Keratinocyte (primary cell): ENCODE data around the gene GGA1. TPM values are rescaled to one million over a fixed set of nuclear protein-coding genes. Genes with fewer than 3 reads are reported as not detected.

Experiments
- DNase-seq: peaks from one replicate; pipeline ENCODE4 v3.0.0-alpha.2; 2011; ENCODE audit warnings: low read depth, missing footprints, low spot score
- FAIRE-seq: peaks from 2 replicates; lab custom pipeline; 2011; peaks lifted over from hg19 to GRCh38; lab: Jason Lieb, UNC
- H2AFZ ChIP-seq: 2 replicates; pipeline ENCODE4 v1.6.0; 2012; ENCODE audit warnings: low read length, control low read depth, inconsistent platforms; ENCODE audit not compliant: control insufficient read depth
- H3K27ac ChIP-seq: 2 replicates; pipeline ENCODE4 v1.5.1; 2011; ENCODE audit warnings: low read length; ENCODE audit not compliant: control insufficient read depth, insufficient read depth
- H3K27me3 ChIP-seq: 3 replicates; pipeline ENCODE4 v1.6.0; 2011; ENCODE audit warnings: low read length; ENCODE audit not compliant: control insufficient read depth, insufficient read depth; ENCODE audit errors: extremely low read depth
- H3K36me3 ChIP-seq, 2 experiments: 2 replicates in 1 of 2; 3 replicates in 1 of 2; pipeline ENCODE4 v1.5.1; 2011; ENCODE audit warnings: low read length in 2 of 2, mild to moderate bottlenecking in 1 of 2; ENCODE audit not compliant: control insufficient read depth in 2 of 2, insufficient read depth in 2 of 2; ENCODE audit errors: extremely low read depth in 1 of 2
- H3K4me1 ChIP-seq: 3 replicates; pipeline ENCODE4 v1.5.1; 2011; ENCODE audit warnings: low read length; ENCODE audit not compliant: control insufficient read depth, insufficient read depth; ENCODE audit errors: extremely low read depth
- H3K4me2 ChIP-seq: 3 replicates; pipeline ENCODE4 v1.6.0; 2011; ENCODE audit warnings: low read depth, low read length; ENCODE audit not compliant: control insufficient read depth, insufficient read depth; ENCODE audit errors: extremely low read depth
- H3K4me3 ChIP-seq, 3 experiments: fragments of 200-600 bp in 1 of 3; sonication (generic) in 1 of 3; 2 replicates in 2 of 3; 3 replicates in 1 of 3; pipeline ENCODE4 v1.5.1; 2011 to 2016; ENCODE audit warnings: low read length in 3 of 3, mild to moderate bottlenecking in 3 of 3, control low read depth in 2 of 3, inconsistent platforms in 1 of 3, low read depth in 1 of 3, mixed read lengths in 1 of 3, mixed run types in 1 of 3, moderate library complexity in 1 of 3; ENCODE audit not compliant: control insufficient read depth in 2 of 3, insufficient read depth in 2 of 3; ENCODE audit errors: extremely low read depth in 1 of 3
- H3K79me2 ChIP-seq: 2 replicates; pipeline ENCODE4 v1.6.0; 2012; ENCODE audit warnings: low read length; ENCODE audit not compliant: control insufficient read depth, insufficient read depth
- H3K9ac ChIP-seq: 3 replicates; pipeline ENCODE4 v1.6.0; 2011; ENCODE audit warnings: low read length; ENCODE audit not compliant: control insufficient read depth, insufficient read depth; ENCODE audit errors: extremely low read depth
- H3K9me1 ChIP-seq: 3 replicates; pipeline ENCODE4 v1.6.0; 2011; ENCODE audit warnings: low read length; ENCODE audit not compliant: control insufficient read depth, insufficient read depth; ENCODE audit errors: extremely low read depth
- H3K9me3 ChIP-seq: 2 replicates; pipeline ENCODE4 v1.5.1; 2012; ENCODE audit warnings: low read depth, low read length; ENCODE audit not compliant: control insufficient read depth
- H4K20me1 ChIP-seq: 3 replicates; pipeline ENCODE4 v1.6.0; 2011; ENCODE audit warnings: low read length; ENCODE audit not compliant: control insufficient read depth, insufficient read depth; ENCODE audit errors: extremely low read depth
- EZH2 ChIP-seq: IDR thresholded peaks from one replicate; pipeline ENCODE4 v1.6.1; 2012; ENCODE audit warnings: inconsistent platforms, mild to moderate bottlenecking, low read length, moderate library complexity
- dilution Hi-C: fragments of 300-500 bp; cut with MboI; formaldehyde crosslinking; loops from one replicate; pipeline ENCODE4 v1.7.0; 2020; ENCODE audit warnings: low sequenced_read_pairs; ENCODE audit not compliant: extremely low pct_ligation_motif_present
- polyA plus RNA-seq, 5 experiments: library from polyadenylated mRNA; depleted of rRNA in 3 of 5; stranded (reverse) in 3 of 5; stranded (forward) in 1 of 5; unstranded in 1 of 5; fragments of >200 nt; gene quantifications; 1 replicate in 1 of 5; 2 replicates in 3 of 5; 3 replicates in 1 of 5; pipeline versions ENCODE4 v1.2.1 to v1.2.3, GENCODE V29; 2011 to 2012; ENCODE audit warnings: missing spikeins in 2 of 5, low read depth in 1 of 5, low replicate concordance in 1 of 5
- TF ChIP-seq, protein P1 (sequence below), 3 experiments: IDR thresholded peaks in 1 of 3; conservative IDR thresholded peaks in 1 of 3; optimal IDR thresholded peaks in 1 of 3; 2 replicates in 2 of 3; 3 replicates in 1 of 3; pipeline versions ENCODE3 to v1.5.1; 2011; ENCODE audit warnings: low read length in 3 of 3, mild to moderate bottlenecking in 3 of 3, moderate library complexity in 2 of 3, control low read depth in 1 of 3, inconsistent platforms in 1 of 3; ENCODE audit not compliant: insufficient read depth in 2 of 3; ENCODE audit errors: extremely low read depth in 1 of 3

Gene GGA1
- polyA plus RNA-seq, 1 donor (not counting 4 experiments of a cell fraction or from before 2014, with no cell fraction given): 29.2 TPM

DNA sequence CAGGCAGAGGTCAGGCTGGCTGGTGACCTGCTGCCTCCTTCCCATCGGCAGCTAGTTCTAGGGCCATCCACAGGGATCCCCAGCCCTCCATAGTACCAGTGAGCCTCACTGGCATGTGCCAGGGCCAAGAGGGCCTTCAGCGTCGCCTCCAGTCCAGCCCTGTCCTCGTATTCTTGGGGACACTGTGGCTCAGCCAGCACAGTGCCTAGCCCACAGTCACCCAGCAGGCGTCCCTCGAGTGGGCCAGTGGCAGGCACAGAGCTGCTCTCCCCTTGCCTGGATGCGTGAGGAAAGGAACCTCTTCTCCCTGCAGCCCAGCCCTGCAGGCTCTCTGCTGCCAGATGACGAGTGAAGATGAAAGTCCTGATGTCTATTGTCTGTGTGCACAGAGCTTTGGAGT lies 20.2 kb downstream of the GGA1 start:
- Histone ChIP-seq H2AFZ (no peak overlapping the region), H3K4me3 (no peak overlapping the region), H3K9me1 (no peaks in the 10 kb centered on the region), H3K4me2 (no peak overlapping the region), H3K27ac (no peak overlapping the region), H3K36me3 (peaks cover 25 to 29% of the 10 kb centered on the region in 2 experiments), H3K9me3 (no peaks in the 10 kb centered on the region), H3K9ac (no peak overlapping the region), H3K4me1 (peaks cover 8% of the 10 kb centered on the region), H3K27me3 (no peaks in the 10 kb centered on the region), H3K79me2 (no peaks in the 10 kb centered on the region), H4K20me1 (no peaks in the 10 kb centered on the region)
- TF ChIP-seq, protein P1, sequence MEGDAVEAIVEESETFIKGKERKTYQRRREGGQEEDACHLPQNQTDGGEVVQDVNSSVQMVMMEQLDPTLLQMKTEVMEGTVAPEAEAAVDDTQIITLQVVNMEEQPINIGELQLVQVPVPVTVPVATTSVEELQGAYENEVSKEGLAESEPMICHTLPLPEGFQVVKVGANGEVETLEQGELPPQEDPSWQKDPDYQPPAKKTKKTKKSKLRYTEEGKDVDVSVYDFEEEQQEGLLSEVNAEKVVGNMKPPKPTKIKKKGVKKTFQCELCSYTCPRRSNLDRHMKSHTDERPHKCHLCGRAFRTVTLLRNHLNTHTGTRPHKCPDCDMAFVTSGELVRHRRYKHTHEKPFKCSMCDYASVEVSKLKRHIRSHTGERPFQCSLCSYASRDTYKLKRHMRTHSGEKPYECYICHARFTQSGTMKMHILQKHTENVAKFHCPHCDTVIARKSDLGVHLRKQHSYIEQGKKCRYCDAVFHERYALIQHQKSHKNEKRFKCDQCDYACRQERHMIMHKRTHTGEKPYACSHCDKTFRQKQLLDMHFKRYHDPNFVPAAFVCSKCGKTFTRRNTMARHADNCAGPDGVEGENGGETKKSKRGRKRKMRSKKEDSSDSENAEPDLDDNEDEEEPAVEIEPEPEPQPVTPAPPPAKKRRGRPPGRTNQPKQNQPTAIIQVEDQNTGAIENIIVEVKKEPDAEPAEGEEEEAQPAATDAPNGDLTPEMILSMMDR (optimal IDR thresholded peaks at IDR 0.05 in 1 of 3, IDR thresholded peaks at IDR 0.05 in 1 of 3, conservative IDR thresholded peaks at IDR 0.05 in 1 of 3; ENCODE audit: extremely low read depth in 1 of 3, insufficient read depth in 2 of 3, low read length in 3 of 3): no peak
- TF ChIP-seq EZH2: no peak
- FAIRE-seq (no peak), DNase-seq (no peak)
- dilution Hi-C loops: no loop called here

DNA sequence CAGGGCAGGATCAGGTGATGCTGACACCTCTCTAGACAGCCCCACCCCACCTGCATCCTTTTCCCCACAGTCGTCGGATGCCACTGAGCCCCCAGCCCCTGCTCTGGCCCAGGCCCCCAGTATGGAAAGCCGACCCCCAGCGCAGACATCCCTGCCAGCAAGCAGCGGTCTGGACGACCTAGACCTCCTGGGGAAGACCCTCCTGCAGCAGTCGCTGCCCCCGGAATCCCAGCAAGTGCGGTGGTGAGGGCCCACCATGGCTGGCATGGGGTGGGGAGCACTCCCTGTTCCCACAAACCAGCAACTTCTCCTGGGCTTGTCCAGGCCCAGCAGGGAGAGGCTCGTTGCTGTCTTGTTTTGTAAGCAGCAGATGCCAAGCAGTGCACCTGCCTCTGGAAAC lies 21.3 kb downstream of the GGA1 start:
- Histone ChIP-seq H3K9me3 (no peaks in the 10 kb centered on the region), H3K9ac (no peak overlapping the region), H3K4me2 (no peak overlapping the region), H3K27ac (no peak overlapping the region), H4K20me1 (no peaks in the 10 kb centered on the region), H3K36me3 (peaks cover 19 to 22% of the 10 kb centered on the region in 2 experiments), H3K79me2 (no peaks in the 10 kb centered on the region), H3K27me3 (no peaks in the 10 kb centered on the region), H3K4me1 (peaks cover 15% of the 10 kb centered on the region), H3K4me3 (no peak overlapping the region), H3K9me1 (no peaks in the 10 kb centered on the region), H2AFZ (no peak overlapping the region)
- TF ChIP-seq EZH2: no peak
- TF ChIP-seq, protein P1 (optimal IDR thresholded peaks at IDR 0.05 in 1 of 3, IDR thresholded peaks at IDR 0.05 in 1 of 3, conservative IDR thresholded peaks at IDR 0.05 in 1 of 3; ENCODE audit: extremely low read depth in 1 of 3, insufficient read depth in 2 of 3, low read length in 3 of 3): no peak
- DNase-seq: no peak
- FAIRE-seq: no peak
- dilution Hi-C loops: no loop called here
